ENCODE data around the gene ADAM19.

ADAM19 gene

GRCh38 chr5:157518963-157519362, 56.6 kb downstream of the ADAM19 start:
- no peak for TF ChIP-seq CTCF (IDR thresholded peaks at IDR 0.05; ENCODE audit: low read depth, low read length, missing control alignments)
- in situ Hi-C loops (cut with HindIII; ENCODE audit: low sequenced_read_pairs), result loop anchor here (5.0 kb wide), 1 partner anchor 83 kb away; no protein-coding TSS in a partner anchor
- no peak overlapping the region for H3K4me3 ChIP-seq (ENCODE audit: low read depth, low read length)
- DNase-seq (ENCODE audit: low read depth), result no peak

- TF ChIP-seq CTCF (IDR thresholded peaks at IDR 0.05; ENCODE audit: low read depth, low read length, missing control alignments), result no peak
- H3K4me3 ChIP-seq (ENCODE audit: low read depth, low read length), result no peak overlapping the region
- in situ Hi-C loops (cut with HindIII; ENCODE audit: low sequenced_read_pairs), result loop anchor here (5.0 kb wide), 1 partner anchor 86 kb away; no protein-coding TSS in a partner anchor
- DNase-seq (ENCODE audit: low read depth), result peak; percentile 80
Observed at GRCh38 chr5:157516626-157517325, 58.8 kb downstream of the ADAM19 start.

GRCh38 chr5:157516006-157516405, 59.6 kb downstream of the ADAM19 start:
- in situ Hi-C loops (cut with HindIII; ENCODE audit: low sequenced_read_pairs), result loop anchor here (5.0 kb wide), 1 partner anchor 86 kb away; no protein-coding TSS in a partner anchor
- TF ChIP-seq CTCF (IDR thresholded peaks at IDR 0.05; ENCODE audit: low read depth, low read length, missing control alignments), result no peak
- peak; percentile 37 for DNase-seq (ENCODE audit: low read depth)
- no peak overlapping the region for H3K4me3 ChIP-seq (ENCODE audit: low read depth, low read length)

- DNase-seq (ENCODE audit: low read depth), result no peak
- in situ Hi-C loops (cut with HindIII; ENCODE audit: low sequenced_read_pairs), result loop anchor here (5.0 kb wide), 1 partner anchor 87 kb away; no protein-coding TSS in a partner anchor
Observed at GRCh38 chr5:157514974-157515373, 60.6 kb downstream of the ADAM19 start.

GRCh38 chr5:157513182-157513581, 62.4 kb downstream of the ADAM19 start:
- TF ChIP-seq CTCF (IDR thresholded peaks at IDR 0.05; ENCODE audit: low read depth, low read length, missing control alignments), result no peak

More at GRCh38 chr5:157514974-157515373, 60.6 kb downstream of the ADAM19 start:
- H3K4me3 ChIP-seq (ENCODE audit: low read depth, low read length), result no peak overlapping the region
- no peak for TF ChIP-seq CTCF (IDR thresholded peaks at IDR 0.05; ENCODE audit: low read depth, low read length, missing control alignments)

GRCh38 chr5:157511651-157512644, 63.6 kb downstream of the ADAM19 start:
- TF ChIP-seq CTCF (IDR thresholded peaks at IDR 0.05; ENCODE audit: low read depth, low read length, missing control alignments), result no peak
- DNase-seq (ENCODE audit: low read depth), result peak; percentile 98
- in situ Hi-C loops (cut with HindIII; ENCODE audit: low sequenced_read_pairs), result no loop called here
- no peak overlapping the region for H3K4me3 ChIP-seq (ENCODE audit: low read depth, low read length)

More at GRCh38 chr5:157513182-157513581, 62.4 kb downstream of the ADAM19 start:
- in situ Hi-C loops (cut with HindIII; ENCODE audit: low sequenced_read_pairs), result no loop called here
- H3K4me3 ChIP-seq (ENCODE audit: low read depth, low read length), result no peak overlapping the region
- DNase-seq (ENCODE audit: low read depth), result no peak
